SK-N-SH treated with all-trans-retinoic acid at 6 μM for 48 hours (cell line): Measurements from ENCODE around the gene GNAQ.

ENCODE experiments used
- ATAC-seq: fragments of 200-7000 bp; cut with Tn5 transposase; 3 replicates; pipeline ENCODE4 v1.9.1; 2020; ENCODE audit warnings: mild to moderate bottlenecking, moderate library complexity
- ARNTL ChIP-seq: fragments of 450-650 bp; formaldehyde crosslinking; IDR thresholded peaks from 2 replicates; pipeline ENCODE4 v1.5.0; 2020; ENCODE audit warnings: low read depth, mild to moderate bottlenecking, moderate library complexity, borderline replicate concordance
- BACH2 ChIP-seq: fragments of 250-450 bp; sonication (Bioruptor Pico); IDR thresholded peaks from 2 replicates; pipeline ENCODE4 v1.9.0; 2021; ENCODE audit warnings: mild to moderate bottlenecking, borderline replicate concordance
- CSDC2 ChIP-seq: fragments of 250-450 bp; sonication (Bioruptor Pico); IDR thresholded peaks from 2 replicates; pipeline ENCODE4 v1.5.0; 2020; ENCODE audit warnings: mild to moderate bottlenecking, moderate library complexity
- ESRRG ChIP-seq: fragments of 250-450 bp; sonication (Bioruptor Pico); IDR thresholded peaks from 2 replicates; pipeline ENCODE4 v1.6.1; 2021; ENCODE audit warnings: mild to moderate bottlenecking
- GLIS3 ChIP-seq: fragments of 250-450 bp; sonication (Bioruptor Pico); IDR thresholded peaks from 2 replicates; pipeline ENCODE4 v1.5.0; 2020; ENCODE audit warnings: mild to moderate bottlenecking, moderate library complexity
- ISL1 ChIP-seq: fragments of 250-450 bp; sonication (Bioruptor Pico); IDR thresholded peaks from 2 replicates; pipeline ENCODE4 v2.1.2; 2022; ENCODE audit warnings: mild to moderate bottlenecking, moderate library complexity
- OSR1 ChIP-seq: fragments of 250-450 bp; sonication (Bioruptor Pico); IDR thresholded peaks from 2 replicates; pipeline ENCODE4 v1.8.0; 2022; ENCODE audit warnings: moderate library complexity, mild to moderate bottlenecking, inconsistent platforms
- PPARA ChIP-seq: fragments of 250-450 bp; sonication (Bioruptor Pico); IDR thresholded peaks from 2 replicates; pipeline ENCODE4 v1.5.0; 2020; ENCODE audit warnings: mild to moderate bottlenecking, borderline replicate concordance
- RARB ChIP-seq: fragments of 250-450 bp; sonication (Bioruptor Pico); IDR thresholded peaks from 2 replicates; pipeline ENCODE4 v1.8.0; 2021; ENCODE audit warnings: mild to moderate bottlenecking, moderate library complexity
- TCF4 ChIP-seq: fragments of 250-450 bp; sonication (Bioruptor Pico); IDR thresholded peaks from 2 replicates; pipeline ENCODE4 v1.8.0; 2021; ENCODE audit warnings: mild to moderate bottlenecking, moderate library complexity, borderline replicate concordance
- TOX ChIP-seq: fragments of 250-450 bp; sonication (Bioruptor Pico); IDR thresholded peaks from 2 replicates; pipeline ENCODE4 v1.8.0; 2021; ENCODE audit warnings: mild to moderate bottlenecking, moderate library complexity, borderline replicate concordance
- ZC3H10 ChIP-seq: fragments of 250-450 bp; sonication (Bioruptor Pico); IDR thresholded peaks from 2 replicates; pipeline ENCODE4 v1.5.1; 2021; ENCODE audit warnings: mild to moderate bottlenecking, moderate library complexity
- ZFP3 ChIP-seq: fragments of 250-450 bp; sonication (Bioruptor Pico); IDR thresholded peaks from 2 replicates; pipeline ENCODE4 v1.5.0; 2020; ENCODE audit warnings: mild to moderate bottlenecking, moderate library complexity
- ZFP30 ChIP-seq: fragments of 450-650 bp; formaldehyde crosslinking; IDR thresholded peaks from 2 replicates; pipeline ENCODE4 v1.5.0; 2022; ENCODE audit warnings: mild to moderate bottlenecking, moderate library complexity
- ZNF565 ChIP-seq: fragments of 450-650 bp; formaldehyde crosslinking; conservative IDR thresholded peaks from 2 replicates; pipeline ENCODE4 v1.5.0; 2020; ENCODE audit warnings: low read depth, mild to moderate bottlenecking, moderate library complexity
- ZNF70 ChIP-seq: fragments of 450-650 bp; formaldehyde crosslinking; IDR thresholded peaks from 2 replicates; pipeline ENCODE4 v1.5.0; 2020; ENCODE audit warnings: mild to moderate bottlenecking, moderate library complexity
- ZNF8 ChIP-seq: fragments of 450-650 bp; formaldehyde crosslinking; IDR thresholded peaks from 2 replicates; pipeline ENCODE4 v1.5.0; 2020; ENCODE audit warnings: mild to moderate bottlenecking, moderate library complexity
- TF ChIP-seq, protein P1 (sequence below): fragments of 250-450 bp; sonication (Bioruptor Pico); IDR thresholded peaks from 2 replicates; pipeline ENCODE4 v1.8.0; 2021; ENCODE audit warnings: low read depth, mild to moderate bottlenecking, moderate library complexity, borderline replicate concordance
- TF ChIP-seq, protein P2 (sequence below): fragments of 250-450 bp; sonication (Bioruptor Pico); IDR thresholded peaks from 2 replicates; pipeline ENCODE4 v1.5.1; 2020; ENCODE audit warnings: low read depth, mild to moderate bottlenecking, moderate library complexity
- TF ChIP-seq, protein P3 (sequence below): fragments of 250-450 bp; sonication (Bioruptor Pico); IDR thresholded peaks from 2 replicates; pipeline ENCODE4 v1.8.0; 2020; ENCODE audit warnings: mild to moderate bottlenecking, moderate library complexity, borderline replicate concordance
- TF ChIP-seq, protein P4 (sequence below): fragments of 250-450 bp; sonication (Bioruptor Pico); IDR thresholded peaks from 2 replicates; pipeline ENCODE4 v1.5.1; 2021; ENCODE audit warnings: mild to moderate bottlenecking, moderate library complexity
- TF ChIP-seq, protein P5 (sequence below): fragments of 250-450 bp; sonication (Bioruptor Pico); IDR thresholded peaks from 2 replicates; pipeline ENCODE4 v1.5.0; 2020; ENCODE audit warnings: mild to moderate bottlenecking, moderate library complexity

Gene GNAQ

DNA sequence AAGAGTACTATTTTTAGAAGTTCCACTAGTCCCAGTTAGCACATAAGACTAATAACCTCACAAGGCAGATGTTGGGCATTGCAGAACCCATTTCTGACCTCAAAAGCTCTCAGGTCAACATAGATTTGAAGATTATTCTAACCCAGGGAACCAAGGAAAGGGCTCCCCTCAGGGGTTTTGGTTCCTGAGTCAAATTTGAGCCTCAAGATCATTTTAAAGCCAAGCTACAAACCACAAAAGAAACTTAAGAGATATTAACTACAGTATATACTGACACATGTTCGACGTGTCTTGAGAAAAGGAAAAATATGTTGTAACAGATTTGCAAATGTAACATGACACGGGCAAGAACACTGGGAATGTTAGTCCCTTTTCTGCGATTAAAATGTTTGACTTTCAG lies 88.6 kb downstream of the GNAQ start:
- no peak for TF ChIP-seq CSDC2 (CRISPR knock-in tag)
- no peak for ATAC-seq

DNA sequence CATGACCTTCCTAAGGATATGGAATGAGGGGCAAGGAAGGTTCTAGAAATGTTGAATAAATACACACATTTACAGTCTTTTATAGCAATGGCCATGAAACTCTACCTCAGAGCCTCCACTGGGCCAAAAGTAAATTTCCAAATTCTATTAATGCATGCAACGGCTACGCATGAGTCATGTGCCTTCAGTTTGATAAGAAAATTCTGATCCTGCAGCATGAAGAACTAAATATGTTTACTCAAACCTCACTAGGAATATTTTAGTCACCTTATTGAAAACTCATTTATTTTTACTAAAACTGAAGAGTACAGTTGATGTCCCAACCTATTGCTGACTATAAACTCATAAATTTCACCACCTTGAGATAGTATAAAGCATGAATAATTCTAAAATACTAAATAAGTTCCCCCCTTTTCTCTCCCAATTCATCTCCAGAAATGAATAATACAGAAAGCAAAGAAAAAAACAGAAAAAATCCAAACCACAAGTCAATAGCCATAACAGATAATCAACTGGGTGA lies 92.4 kb downstream of the GNAQ start:
- no peak for ATAC-seq

DNA sequence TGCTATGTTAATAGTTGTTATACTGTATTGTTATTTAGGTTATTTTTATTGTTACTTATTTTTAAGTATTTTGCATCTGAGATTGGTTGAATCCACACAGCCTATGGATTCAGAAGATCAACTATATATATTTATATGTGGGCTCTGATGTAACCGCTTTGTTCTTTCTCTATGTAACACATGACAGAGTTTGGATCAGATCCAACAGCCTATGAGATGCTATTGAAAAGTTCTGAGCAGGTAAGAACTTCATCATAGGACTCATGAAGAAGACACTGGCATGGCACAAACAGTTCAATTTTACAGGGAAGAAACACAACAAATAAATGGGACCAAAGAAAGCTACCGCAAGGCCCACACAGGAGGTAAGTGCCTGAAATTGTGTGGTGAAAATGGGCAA lies 93.4 kb downstream of the GNAQ start:
- TF ChIP-seq RARB (CRISPR knock-in tag), result no peak
- TF ChIP-seq BACH2 (CRISPR knock-in tag), result no peak
- TF ChIP-seq ESRRG, result no peak
- no peak for TF ChIP-seq OSR1
- no peak for TF ChIP-seq CSDC2 (CRISPR knock-in tag)

More for the DNA sequence above, 92.4 kb downstream of the GNAQ start:
- no peak for TF ChIP-seq GLIS3

DNA sequence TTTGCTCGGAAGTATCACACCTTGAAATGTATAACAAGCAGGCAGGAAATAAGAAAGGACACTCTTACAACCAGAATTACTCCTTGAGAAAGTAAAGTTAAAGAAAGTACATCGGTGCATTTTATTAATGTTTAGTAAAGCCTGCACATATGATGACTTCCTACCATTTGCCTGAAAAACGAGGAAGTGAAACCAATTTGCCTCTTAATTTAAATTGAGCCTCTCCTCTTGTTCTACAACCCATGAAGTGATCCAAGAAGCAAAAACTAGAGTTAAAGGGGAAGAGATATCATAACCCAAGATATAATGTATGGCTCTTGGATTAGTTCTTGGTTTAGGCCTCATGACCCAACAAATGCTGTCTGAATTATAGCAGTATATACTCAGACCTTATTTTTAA lies 95.6 kb downstream of the GNAQ start:
- TF ChIP-seq ARNTL (CRISPR knock-in tag) (no peak), GLIS3 (no peak), CSDC2 (CRISPR knock-in tag) (no peak), TOX (no peak), ZNF565 (CRISPR knock-in tag) (no peak), ESRRG (no peak), ISL1 (no peak), PPARA (CRISPR knock-in tag) (no peak), OSR1 (no peak), BACH2 (CRISPR knock-in tag) (no peak), ZNF70 (CRISPR knock-in tag) (no peak), ZFP3 (CRISPR knock-in tag) (no peak), TCF4 (CRISPR knock-in tag) (no peak)
- TF ChIP-seq, protein P1, sequence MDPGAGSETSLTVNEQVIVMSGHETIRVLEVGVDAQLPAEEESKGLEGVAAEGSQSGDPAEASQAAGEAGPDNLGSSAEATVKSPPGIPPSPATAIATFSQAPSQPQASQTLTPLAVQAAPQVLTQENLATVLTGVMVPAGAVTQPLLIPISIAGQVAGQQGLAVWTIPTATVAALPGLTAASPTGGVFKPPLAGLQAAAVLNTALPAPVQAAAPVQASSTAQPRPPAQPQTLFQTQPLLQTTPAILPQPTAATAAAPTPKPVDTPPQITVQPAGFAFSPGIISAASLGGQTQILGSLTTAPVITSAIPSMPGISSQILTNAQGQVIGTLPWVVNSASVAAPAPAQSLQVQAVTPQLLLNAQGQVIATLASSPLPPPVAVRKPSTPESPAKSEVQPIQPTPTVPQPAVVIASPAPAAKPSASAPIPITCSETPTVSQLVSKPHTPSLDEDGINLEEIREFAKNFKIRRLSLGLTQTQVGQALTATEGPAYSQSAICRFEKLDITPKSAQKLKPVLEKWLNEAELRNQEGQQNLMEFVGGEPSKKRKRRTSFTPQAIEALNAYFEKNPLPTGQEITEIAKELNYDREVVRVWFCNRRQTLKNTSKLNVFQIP (CRISPR knock-in tag), result no peak
- TF ChIP-seq, protein P2, sequence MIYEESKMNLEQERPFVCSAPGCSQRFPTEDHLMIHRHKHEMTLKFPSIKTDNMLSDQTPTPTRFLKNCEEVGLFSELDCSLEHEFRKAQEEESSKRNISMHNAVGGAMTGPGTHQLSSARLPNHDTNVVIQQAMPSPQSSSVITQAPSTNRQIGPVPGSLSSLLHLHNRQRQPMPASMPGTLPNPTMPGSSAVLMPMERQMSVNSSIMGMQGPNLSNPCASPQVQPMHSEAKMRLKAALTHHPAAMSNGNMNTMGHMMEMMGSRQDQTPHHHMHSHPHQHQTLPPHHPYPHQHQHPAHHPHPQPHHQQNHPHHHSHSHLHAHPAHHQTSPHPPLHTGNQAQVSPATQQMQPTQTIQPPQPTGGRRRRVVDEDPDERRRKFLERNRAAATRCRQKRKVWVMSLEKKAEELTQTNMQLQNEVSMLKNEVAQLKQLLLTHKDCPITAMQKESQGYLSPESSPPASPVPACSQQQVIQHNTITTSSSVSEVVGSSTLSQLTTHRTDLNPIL (CRISPR knock-in tag), result no peak
- TF ChIP-seq, protein P3, sequence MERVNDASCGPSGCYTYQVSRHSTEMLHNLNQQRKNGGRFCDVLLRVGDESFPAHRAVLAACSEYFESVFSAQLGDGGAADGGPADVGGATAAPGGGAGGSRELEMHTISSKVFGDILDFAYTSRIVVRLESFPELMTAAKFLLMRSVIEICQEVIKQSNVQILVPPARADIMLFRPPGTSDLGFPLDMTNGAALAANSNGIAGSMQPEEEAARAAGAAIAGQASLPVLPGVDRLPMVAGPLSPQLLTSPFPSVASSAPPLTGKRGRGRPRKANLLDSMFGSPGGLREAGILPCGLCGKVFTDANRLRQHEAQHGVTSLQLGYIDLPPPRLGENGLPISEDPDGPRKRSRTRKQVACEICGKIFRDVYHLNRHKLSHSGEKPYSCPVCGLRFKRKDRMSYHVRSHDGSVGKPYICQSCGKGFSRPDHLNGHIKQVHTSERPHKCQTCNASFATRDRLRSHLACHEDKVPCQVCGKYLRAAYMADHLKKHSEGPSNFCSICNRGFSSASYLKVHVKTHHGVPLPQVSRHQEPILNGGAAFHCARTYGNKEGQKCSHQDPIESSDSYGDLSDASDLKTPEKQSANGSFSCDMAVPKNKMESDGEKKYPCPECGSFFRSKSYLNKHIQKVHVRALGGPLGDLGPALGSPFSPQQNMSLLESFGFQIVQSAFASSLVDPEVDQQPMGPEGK (CRISPR knock-in tag), result no peak
- TF ChIP-seq, protein P4, sequence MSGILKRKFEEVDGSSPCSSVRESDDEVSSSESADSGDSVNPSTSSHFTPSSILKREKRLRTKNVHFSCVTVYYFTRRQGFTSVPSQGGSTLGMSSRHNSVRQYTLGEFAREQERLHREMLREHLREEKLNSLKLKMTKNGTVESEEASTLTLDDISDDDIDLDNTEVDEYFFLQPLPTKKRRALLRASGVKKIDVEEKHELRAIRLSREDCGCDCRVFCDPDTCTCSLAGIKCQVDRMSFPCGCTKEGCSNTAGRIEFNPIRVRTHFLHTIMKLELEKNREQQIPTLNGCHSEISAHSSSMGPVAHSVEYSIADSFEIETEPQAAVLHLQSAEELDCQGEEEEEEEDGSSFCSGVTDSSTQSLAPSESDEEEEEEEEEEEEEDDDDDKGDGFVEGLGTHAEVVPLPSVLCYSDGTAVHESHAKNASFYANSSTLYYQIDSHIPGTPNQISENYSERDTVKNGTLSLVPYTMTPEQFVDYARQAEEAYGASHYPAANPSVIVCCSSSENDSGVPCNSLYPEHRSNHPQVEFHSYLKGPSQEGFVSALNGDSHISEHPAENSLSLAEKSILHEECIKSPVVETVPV, result no peak
- no peak for ATAC-seq

More for the DNA sequence above, 93.4 kb downstream of the GNAQ start:
- ATAC-seq, result no peak

DNA sequence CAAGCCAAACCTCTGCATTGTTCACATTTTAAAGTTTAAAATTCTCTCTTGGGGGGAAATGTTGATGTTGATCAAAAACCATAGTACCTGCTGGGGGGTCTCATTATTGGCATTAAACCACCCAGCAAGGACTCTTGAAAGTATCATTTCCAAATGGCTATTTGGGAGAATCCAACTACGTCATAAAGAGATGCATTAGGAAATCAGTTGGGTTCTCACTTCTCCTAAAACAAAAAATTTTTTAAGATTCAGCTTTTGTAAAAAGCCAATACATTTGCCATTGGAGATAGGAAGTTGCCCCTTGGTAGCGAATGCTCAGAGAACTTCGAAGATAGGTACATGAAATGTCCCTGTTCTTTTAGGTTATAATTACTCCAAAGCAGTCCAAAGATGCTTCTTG lies 96.4 kb downstream of the GNAQ start:
- ATAC-seq, result no peak
- TF ChIP-seq GLIS3 (no peak), RARB (CRISPR knock-in tag) (no peak), ZNF565 (CRISPR knock-in tag) (no peak), PPARA (CRISPR knock-in tag) (no peak), TCF4 (CRISPR knock-in tag) (no peak), ISL1 (no peak), ZFP30 (CRISPR knock-in tag) (no peak), ARNTL (CRISPR knock-in tag) (no peak), ZNF70 (CRISPR knock-in tag) (no peak), ZNF8 (CRISPR knock-in tag) (no peak), ZC3H10 (CRISPR knock-in tag) (no peak), OSR1 (no peak), BACH2 (CRISPR knock-in tag) (no peak), ESRRG (no peak)
- TF ChIP-seq, protein P4, result no peak
- TF ChIP-seq, protein P2 (CRISPR knock-in tag), result no peak
- TF ChIP-seq, protein P5, sequence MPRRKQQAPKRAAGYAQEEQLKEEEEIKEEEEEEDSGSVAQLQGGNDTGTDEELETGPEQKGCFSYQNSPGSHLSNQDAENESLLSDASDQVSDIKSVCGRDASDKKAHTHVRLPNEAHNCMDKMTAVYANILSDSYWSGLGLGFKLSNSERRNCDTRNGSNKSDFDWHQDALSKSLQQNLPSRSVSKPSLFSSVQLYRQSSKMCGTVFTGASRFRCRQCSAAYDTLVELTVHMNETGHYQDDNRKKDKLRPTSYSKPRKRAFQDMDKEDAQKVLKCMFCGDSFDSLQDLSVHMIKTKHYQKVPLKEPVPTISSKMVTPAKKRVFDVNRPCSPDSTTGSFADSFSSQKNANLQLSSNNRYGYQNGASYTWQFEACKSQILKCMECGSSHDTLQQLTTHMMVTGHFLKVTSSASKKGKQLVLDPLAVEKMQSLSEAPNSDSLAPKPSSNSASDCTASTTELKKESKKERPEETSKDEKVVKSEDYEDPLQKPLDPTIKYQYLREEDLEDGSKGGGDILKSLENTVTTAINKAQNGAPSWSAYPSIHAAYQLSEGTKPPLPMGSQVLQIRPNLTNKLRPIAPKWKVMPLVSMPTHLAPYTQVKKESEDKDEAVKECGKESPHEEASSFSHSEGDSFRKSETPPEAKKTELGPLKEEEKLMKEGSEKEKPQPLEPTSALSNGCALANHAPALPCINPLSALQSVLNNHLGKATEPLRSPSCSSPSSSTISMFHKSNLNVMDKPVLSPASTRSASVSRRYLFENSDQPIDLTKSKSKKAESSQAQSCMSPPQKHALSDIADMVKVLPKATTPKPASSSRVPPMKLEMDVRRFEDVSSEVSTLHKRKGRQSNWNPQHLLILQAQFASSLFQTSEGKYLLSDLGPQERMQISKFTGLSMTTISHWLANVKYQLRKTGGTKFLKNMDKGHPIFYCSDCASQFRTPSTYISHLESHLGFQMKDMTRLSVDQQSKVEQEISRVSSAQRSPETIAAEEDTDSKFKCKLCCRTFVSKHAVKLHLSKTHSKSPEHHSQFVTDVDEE (CRISPR knock-in tag), result no peak
